Keratinocyte (primary cell): ENCODE data around the gene PEX10. TPM values are rescaled to one million over a fixed set of nuclear protein-coding genes. Genes with fewer than 3 reads are reported as not detected.

Source experiments
- DNase-seq: peaks from one replicate; pipeline ENCODE4 v3.0.0-alpha.2; 2011; ENCODE audit warnings: low read depth, missing footprints, low spot score
- FAIRE-seq: peaks from 2 replicates; lab custom pipeline; 2011; peaks lifted over from hg19 to GRCh38; lab: Jason Lieb, UNC
- H2AFZ ChIP-seq: 2 replicates; pipeline ENCODE4 v1.6.0; 2012; ENCODE audit warnings: low read length, control low read depth, inconsistent platforms; ENCODE audit not compliant: control insufficient read depth
- H3K27ac ChIP-seq: 2 replicates; pipeline ENCODE4 v1.5.1; 2011; ENCODE audit warnings: low read length; ENCODE audit not compliant: control insufficient read depth, insufficient read depth
- H3K27me3 ChIP-seq: 3 replicates; pipeline ENCODE4 v1.6.0; 2011; ENCODE audit warnings: low read length; ENCODE audit not compliant: control insufficient read depth, insufficient read depth; ENCODE audit errors: extremely low read depth
- H3K36me3 ChIP-seq, 2 experiments: 2 replicates in 1 of 2; 3 replicates in 1 of 2; pipeline ENCODE4 v1.5.1; 2011; ENCODE audit warnings: low read length in 2 of 2, mild to moderate bottlenecking in 1 of 2; ENCODE audit not compliant: control insufficient read depth in 2 of 2, insufficient read depth in 2 of 2; ENCODE audit errors: extremely low read depth in 1 of 2
- H3K4me1 ChIP-seq: 3 replicates; pipeline ENCODE4 v1.5.1; 2011; ENCODE audit warnings: low read length; ENCODE audit not compliant: control insufficient read depth, insufficient read depth; ENCODE audit errors: extremely low read depth
- H3K4me2 ChIP-seq: 3 replicates; pipeline ENCODE4 v1.6.0; 2011; ENCODE audit warnings: low read depth, low read length; ENCODE audit not compliant: control insufficient read depth, insufficient read depth; ENCODE audit errors: extremely low read depth
- H3K4me3 ChIP-seq, 3 experiments: fragments of 200-600 bp in 1 of 3; sonication (generic) in 1 of 3; 2 replicates in 2 of 3; 3 replicates in 1 of 3; pipeline ENCODE4 v1.5.1; 2011 to 2016; ENCODE audit warnings: low read length in 3 of 3, mild to moderate bottlenecking in 3 of 3, control low read depth in 2 of 3, inconsistent platforms in 1 of 3, low read depth in 1 of 3, mixed read lengths in 1 of 3, mixed run types in 1 of 3, moderate library complexity in 1 of 3; ENCODE audit not compliant: control insufficient read depth in 2 of 3, insufficient read depth in 2 of 3; ENCODE audit errors: extremely low read depth in 1 of 3
- H3K79me2 ChIP-seq: 2 replicates; pipeline ENCODE4 v1.6.0; 2012; ENCODE audit warnings: low read length; ENCODE audit not compliant: control insufficient read depth, insufficient read depth
- H3K9ac ChIP-seq: 3 replicates; pipeline ENCODE4 v1.6.0; 2011; ENCODE audit warnings: low read length; ENCODE audit not compliant: control insufficient read depth, insufficient read depth; ENCODE audit errors: extremely low read depth
- H3K9me1 ChIP-seq: 3 replicates; pipeline ENCODE4 v1.6.0; 2011; ENCODE audit warnings: low read length; ENCODE audit not compliant: control insufficient read depth, insufficient read depth; ENCODE audit errors: extremely low read depth
- H3K9me3 ChIP-seq: 2 replicates; pipeline ENCODE4 v1.5.1; 2012; ENCODE audit warnings: low read depth, low read length; ENCODE audit not compliant: control insufficient read depth
- H4K20me1 ChIP-seq: 3 replicates; pipeline ENCODE4 v1.6.0; 2011; ENCODE audit warnings: low read length; ENCODE audit not compliant: control insufficient read depth, insufficient read depth; ENCODE audit errors: extremely low read depth
- EZH2 ChIP-seq: IDR thresholded peaks from one replicate; pipeline ENCODE4 v1.6.1; 2012; ENCODE audit warnings: inconsistent platforms, mild to moderate bottlenecking, low read length, moderate library complexity
- dilution Hi-C: fragments of 300-500 bp; cut with MboI; formaldehyde crosslinking; loops from one replicate; pipeline ENCODE4 v1.7.0; 2020; ENCODE audit warnings: low sequenced_read_pairs; ENCODE audit not compliant: extremely low pct_ligation_motif_present
- polyA plus RNA-seq, 5 experiments: library from polyadenylated mRNA; depleted of rRNA in 3 of 5; stranded (reverse) in 3 of 5; stranded (forward) in 1 of 5; unstranded in 1 of 5; fragments of >200 nt; gene quantifications; 1 replicate in 1 of 5; 2 replicates in 3 of 5; 3 replicates in 1 of 5; pipeline versions ENCODE4 v1.2.1 to v1.2.3, GENCODE V29; 2011 to 2012; ENCODE audit warnings: missing spikeins in 2 of 5, low read depth in 1 of 5, low replicate concordance in 1 of 5
- TF ChIP-seq, protein P1 (sequence below), 3 experiments: IDR thresholded peaks in 1 of 3; conservative IDR thresholded peaks in 1 of 3; optimal IDR thresholded peaks in 1 of 3; 2 replicates in 2 of 3; 3 replicates in 1 of 3; pipeline versions ENCODE3 to v1.5.1; 2011; ENCODE audit warnings: low read length in 3 of 3, mild to moderate bottlenecking in 3 of 3, moderate library complexity in 2 of 3, control low read depth in 1 of 3, inconsistent platforms in 1 of 3; ENCODE audit not compliant: insufficient read depth in 2 of 3; ENCODE audit errors: extremely low read depth in 1 of 3

PEX10 gene
- polyA plus RNA-seq, 1 donor (not counting 4 experiments of a cell fraction or from before 2014, with no cell fraction given): 13.8 TPM

DNA sequence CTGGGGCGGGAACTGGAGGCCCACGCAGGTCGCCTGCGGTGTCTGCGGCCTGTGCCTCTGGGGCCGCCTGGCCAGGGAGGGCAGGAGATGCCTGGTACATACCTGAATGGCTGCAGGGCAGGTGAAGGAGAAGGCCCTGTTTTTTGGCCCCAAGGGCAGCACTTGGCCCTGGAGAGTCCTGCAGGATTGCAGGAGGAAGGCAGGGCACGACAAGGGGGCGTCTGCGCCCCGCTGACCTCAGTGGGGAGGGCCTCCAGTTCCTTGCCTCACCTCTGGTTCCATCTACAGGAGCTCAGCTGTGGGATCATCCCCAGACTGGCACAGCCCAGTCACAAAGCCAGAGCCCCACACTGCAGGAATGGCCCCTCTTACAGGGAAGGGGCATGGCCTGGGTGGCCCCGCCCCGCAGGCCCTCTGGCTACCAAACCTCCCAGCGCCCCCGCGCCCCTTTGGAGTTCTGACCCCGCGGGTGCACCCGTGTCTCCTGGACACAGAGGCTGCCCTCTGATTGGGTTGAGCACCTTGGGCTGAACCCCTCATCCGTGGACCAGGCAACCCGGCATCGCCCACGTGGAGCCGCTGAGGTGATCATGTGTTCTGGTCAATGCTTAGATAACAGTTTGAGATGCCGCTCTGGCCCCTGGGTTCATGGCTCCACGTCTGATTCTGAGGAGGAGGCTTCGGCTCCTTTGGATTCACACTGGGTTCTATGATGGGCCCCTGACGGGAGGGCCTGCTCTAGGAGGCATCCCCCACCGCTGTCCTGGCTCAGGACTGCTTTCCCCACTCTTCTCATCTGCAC, 1.3 kb upstream of the PEX10 start:
- peaks cover 36% of the 10 kb centered on the region for H3K4me1 ChIP-seq
- no peaks in the 10 kb centered on the region for H4K20me1 ChIP-seq
- no peak for DNase-seq
- H3K4me3 ChIP-seq: peak overlapping the region; percentile 68 to 75 (median 73)
- H3K9me3 ChIP-seq: no peaks in the 10 kb centered on the region
- TF ChIP-seq, protein P1, sequence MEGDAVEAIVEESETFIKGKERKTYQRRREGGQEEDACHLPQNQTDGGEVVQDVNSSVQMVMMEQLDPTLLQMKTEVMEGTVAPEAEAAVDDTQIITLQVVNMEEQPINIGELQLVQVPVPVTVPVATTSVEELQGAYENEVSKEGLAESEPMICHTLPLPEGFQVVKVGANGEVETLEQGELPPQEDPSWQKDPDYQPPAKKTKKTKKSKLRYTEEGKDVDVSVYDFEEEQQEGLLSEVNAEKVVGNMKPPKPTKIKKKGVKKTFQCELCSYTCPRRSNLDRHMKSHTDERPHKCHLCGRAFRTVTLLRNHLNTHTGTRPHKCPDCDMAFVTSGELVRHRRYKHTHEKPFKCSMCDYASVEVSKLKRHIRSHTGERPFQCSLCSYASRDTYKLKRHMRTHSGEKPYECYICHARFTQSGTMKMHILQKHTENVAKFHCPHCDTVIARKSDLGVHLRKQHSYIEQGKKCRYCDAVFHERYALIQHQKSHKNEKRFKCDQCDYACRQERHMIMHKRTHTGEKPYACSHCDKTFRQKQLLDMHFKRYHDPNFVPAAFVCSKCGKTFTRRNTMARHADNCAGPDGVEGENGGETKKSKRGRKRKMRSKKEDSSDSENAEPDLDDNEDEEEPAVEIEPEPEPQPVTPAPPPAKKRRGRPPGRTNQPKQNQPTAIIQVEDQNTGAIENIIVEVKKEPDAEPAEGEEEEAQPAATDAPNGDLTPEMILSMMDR (optimal IDR thresholded peaks at IDR 0.05 in 1 of 3, IDR thresholded peaks at IDR 0.05 in 1 of 3, conservative IDR thresholded peaks at IDR 0.05 in 1 of 3; ENCODE audit: extremely low read depth in 1 of 3, insufficient read depth in 2 of 3, low read length in 3 of 3): no peak
- no peaks in the 10 kb centered on the region for H3K9me1 ChIP-seq
- no peak for FAIRE-seq
- H3K27ac ChIP-seq: peak overlapping the region; percentile 56
- H2AFZ ChIP-seq: no peak overlapping the region
- H3K4me2 ChIP-seq: peak overlapping the region; percentile 77
- dilution Hi-C loops: loop anchor here (25.0 kb wide), 1 partner anchor 999 kb away; no protein-coding TSS in a partner anchor
- peak overlapping the region; percentile 77 for H3K9ac ChIP-seq
- H3K79me2 ChIP-seq: peaks cover 9% of the 10 kb centered on the region
- peaks cover 2 to 4% of the 10 kb centered on the region in 2 experiments for H3K36me3 ChIP-seq
- H3K27me3 ChIP-seq: no peaks in the 10 kb centered on the region

DNA sequence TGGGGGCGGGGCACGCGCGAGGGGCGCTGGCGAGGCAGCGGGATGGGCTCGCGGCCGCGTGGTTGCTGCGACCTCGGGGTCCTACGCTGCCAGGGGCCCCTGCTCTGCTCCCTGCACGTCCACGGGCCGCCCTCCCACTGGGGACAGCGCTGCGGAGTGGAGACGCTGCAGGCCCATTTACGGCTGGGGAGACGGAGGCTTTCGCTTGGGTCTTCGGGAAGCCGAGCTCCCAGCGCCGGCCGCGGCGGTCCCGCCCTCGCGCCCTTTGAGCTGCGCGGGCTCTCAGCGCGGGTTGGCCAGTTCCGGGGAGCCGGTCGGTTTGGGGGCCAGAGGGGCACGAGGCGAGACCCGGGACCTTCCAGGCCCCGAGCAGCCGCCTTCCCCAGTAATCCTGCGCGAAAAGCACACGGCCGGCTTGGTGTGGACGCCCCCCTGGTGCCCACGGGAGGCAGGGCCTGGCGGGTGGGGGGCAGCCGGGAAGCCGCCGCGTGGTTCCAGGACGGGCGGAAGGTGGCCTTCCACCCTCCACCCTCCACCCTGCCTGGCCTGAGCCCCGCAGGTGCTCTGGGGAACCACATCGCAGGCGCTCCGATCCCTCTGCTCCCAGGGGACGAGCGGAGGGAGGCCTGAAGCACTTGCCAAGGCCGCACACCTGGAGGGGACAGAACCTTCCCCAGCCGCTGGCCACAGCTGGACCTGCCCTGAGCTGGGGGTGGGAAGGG, 570 bp upstream of the PEX10 start:
- peaks cover 36% of the 10 kb centered on the region for H3K4me1 ChIP-seq

More for the DNA sequence above, 570 bp upstream of the PEX10 start:
- Histone ChIP-seq H3K9me1 (no peaks in the 10 kb centered on the region), H3K36me3 (peaks cover 4% of the 10 kb centered on the region in 2 experiments), H3K79me2 (peaks cover 9% of the 10 kb centered on the region), H4K20me1 (no peaks in the 10 kb centered on the region), H3K4me3 (peak overlapping the region; percentile 68 to 75 (median 73)), H3K27me3 (no peaks in the 10 kb centered on the region), H3K4me2 (peak overlapping the region; percentile 77), H2AFZ (peak overlapping the region; percentile 74), H3K9ac (peak overlapping the region; percentile 77), H3K27ac (peak overlapping the region; percentile 56), H3K9me3 (no peaks in the 10 kb centered on the region)
- DNase-seq: no peak
- dilution Hi-C loops: loop anchor here (25.0 kb wide), 1 partner anchor 999 kb away; no protein-coding TSS in a partner anchor
- TF ChIP-seq EZH2: no peak
- TF ChIP-seq, protein P1 (optimal IDR thresholded peaks at IDR 0.05 in 1 of 3, IDR thresholded peaks at IDR 0.05 in 1 of 3, conservative IDR thresholded peaks at IDR 0.05 in 1 of 3; ENCODE audit: extremely low read depth in 1 of 3, insufficient read depth in 2 of 3, low read length in 3 of 3): peak in 1 of 3 experiments; percentile 17
- FAIRE-seq: no peak
